ENCODE measurements around the gene PEX16. TPM values are rescaled to one million over a fixed set of nuclear protein-coding genes. Genes with fewer than 3 reads are reported as not detected.
"Not testable (repeated sequence)": the region's sequence is repeated elsewhere in the genome, so short reads cannot be mapped to it uniquely, and the experiment has no call there.

Gene PEX16
- total RNA-seq, 2 experiments from 2014 or later, result 32.1 to 35.3 TPM

DNA sequence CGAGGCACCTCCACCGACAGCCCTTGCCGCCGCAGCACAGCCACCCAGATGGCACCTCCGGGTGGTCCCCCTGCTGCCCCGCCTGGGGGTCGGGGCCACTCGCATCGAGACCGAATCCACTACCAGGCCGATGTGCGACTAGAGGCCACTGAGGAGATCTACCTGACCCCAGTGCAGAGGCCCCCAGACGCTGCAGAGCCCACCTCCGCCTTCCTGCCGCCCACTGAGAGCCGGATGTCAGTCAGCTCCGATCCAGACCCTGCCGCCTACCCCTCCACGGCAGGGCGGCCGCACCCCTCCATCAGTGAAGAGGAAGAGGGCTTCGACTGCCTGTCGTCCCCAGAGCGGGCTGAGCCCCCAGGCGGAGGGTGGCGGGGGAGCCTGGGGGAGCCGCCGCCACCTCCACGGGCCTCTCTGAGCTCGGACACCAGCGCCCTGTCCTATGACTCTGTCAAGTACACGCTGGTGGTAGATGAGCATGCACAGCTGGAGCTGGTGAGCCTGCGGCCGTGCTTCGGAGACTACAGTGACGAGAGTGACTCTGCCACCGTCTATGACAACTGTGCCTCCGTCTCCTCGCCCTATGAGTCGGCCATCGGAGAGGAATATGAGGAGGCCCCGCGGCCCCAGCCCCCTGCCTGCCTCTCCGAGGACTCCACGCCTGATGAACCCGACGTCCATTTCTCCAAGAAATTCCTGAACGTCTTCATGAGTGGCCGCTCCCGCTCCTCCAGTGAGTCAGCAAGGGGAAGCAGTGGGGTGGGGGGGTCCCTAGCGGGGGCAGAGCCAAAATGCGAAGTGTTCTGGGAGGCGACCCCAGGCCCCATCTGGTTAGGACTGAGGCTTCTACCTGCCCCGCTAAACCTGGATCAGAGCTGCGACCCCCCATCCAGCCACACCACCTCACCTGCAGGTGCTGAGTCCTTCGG lies 15.0 kb downstream of the PEX16 start:
- CTCF ChIA-PET, result no interaction called here
- POLR2A ChIA-PET, result no interaction called here

DNA sequence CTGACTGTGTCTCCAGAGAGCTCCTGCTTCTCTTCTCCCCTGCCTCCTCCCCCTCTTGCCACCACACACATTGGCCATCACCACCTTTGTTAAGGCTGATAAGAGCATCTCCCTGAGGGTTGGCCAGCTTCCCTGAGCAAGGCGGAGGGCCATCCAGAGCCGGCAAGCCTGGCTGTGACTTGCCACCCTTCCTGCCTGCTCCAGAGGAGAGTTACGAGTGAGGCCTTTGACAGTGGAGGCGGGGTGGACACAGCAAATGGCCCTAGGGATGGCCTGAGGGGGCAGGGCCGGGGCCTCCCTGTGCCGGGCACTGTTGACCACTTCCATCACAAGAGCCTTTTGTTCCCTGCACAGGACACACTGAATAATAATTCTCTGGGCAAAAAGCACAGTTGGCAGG lies 16.1 kb downstream of the PEX16 start:
- CTCF ChIA-PET, result no interaction called here
- POLR2A ChIA-PET, result no interaction called here

GRCh38 chr11:45900916-45901617 lies 16.6 kb downstream of the PEX16 start:
- ChIA-PET POLR2A (no interaction called here), CTCF (no interaction called here)

DNA sequence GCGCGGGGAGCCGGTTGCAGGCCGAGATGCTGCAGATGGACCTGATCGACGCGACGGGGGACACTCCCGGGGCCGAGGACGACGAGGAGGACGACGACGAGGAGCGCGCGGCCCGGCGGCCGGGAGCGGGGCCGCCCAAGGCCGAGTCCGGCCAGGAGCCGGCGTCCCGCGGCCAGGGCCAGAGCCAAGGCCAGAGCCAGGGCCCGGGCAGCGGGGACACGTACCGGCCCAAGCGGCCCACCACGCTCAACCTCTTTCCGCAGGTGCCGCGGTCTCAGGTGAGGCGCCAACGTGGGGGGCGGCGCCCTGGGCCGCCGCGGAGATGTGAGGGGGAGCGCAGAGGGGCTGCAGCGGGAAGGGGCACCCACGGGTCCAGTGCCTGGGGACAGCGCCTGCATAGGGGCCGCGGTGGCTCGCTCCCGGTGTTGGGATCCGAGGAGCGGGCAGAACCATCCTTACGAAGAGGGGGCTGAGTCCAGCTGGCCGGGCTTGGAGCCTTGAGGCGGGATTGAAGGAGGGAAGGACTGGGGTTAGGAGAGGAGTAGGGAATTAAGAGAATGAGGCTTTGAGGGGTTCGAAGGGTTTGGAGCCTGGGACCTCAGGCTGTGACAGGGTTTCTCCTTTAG lies 17.4 kb downstream of the PEX16 start:
- POLR2A ChIA-PET, CTCF ChIA-PET: not testable (repeated sequence)

DNA sequence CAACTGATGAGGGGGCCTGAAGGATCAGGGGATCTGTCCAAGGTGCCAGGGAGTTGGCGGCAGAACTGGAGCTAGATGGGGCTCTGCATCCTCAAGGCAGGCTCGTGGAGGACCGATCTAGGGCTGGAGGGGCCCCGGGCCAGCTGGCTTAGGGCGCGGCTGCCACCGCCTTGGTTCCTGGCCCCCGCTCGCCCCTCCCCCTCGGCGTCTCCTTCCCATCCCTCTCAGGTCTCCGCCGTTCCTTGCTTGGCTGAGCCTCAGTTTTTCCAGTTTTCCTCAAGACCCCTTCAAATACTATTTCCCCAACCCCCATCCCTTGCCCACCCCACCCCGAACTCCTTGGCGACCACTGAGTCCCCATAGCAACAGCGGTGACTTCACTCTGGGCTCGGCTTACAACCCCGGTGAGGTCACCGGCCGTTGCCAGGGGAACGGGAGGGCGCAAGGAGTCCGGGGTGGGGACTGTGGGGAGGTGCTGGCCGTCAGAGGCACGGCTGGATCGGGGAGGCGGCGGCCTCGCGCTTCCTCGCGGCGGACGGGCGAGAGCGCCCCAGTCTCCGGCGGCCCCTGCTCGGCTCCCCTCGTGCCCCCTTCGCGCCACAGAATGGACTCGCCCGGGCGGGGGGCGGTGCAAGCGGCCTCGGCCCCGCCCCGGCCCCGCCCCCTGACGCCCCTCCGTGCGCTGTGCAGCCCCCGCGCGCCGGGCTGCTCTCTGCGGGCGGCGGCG lies 18.1 kb downstream of the PEX16 start:
- ChIA-PET CTCF (interaction anchor here (1.2 kb wide), 1 partner anchor 66 kb away, joined by 3 read pairs; no protein-coding TSS in a partner anchor), POLR2A (interaction anchor here (1.0 kb wide), 1 partner anchor 53 kb away, joined by 3 read pairs; no protein-coding TSS in a partner anchor)

DNA sequence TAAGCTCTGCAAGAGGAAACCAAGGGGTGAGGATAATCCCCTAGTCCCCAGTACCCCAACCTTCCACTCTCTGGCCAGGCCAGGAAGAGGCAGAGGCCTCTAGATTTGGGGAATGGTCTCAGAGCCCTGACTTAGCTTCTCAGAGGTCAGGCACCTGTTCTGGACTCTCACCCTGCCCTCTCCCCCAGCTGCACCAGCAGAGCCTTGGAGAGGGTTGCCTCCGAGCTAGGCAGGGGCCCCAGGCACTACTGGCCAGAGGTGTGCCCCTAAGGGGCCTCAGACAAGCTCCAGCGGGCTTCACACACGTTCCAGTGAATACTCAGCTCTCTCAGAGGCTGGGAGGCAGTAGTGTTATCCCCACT lies 18.6 kb downstream of the PEX16 start:
- CTCF ChIA-PET, result interaction anchor here (1.2 kb wide), 1 partner anchor 67 kb away, joined by 3 read pairs; no protein-coding TSS in a partner anchor
- POLR2A ChIA-PET, result interaction anchor here (0.7 to 1.0 kb wide), 2 partner anchors 34 to 52 kb away, joined by 3 read pairs; no protein-coding TSS in a partner anchor

DNA sequence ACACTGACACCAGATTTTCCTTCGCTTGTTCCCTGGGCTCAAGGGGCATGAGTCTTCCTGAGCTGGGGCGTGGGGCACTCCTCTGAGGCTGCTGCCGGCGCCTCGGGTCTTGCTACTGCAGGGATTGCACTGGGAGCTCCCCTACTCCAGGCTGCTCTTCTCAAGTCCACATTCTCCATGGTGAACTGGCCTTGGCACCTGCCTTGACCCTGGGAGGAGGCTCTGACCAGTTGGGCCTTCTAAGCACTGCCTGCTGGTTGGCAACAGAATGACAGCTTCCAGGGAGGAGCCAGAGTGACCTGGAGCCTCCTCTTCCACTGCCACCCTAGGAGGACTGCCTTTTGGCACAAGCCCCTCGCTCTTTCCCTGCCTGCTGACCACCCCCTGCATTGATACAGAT lies 20.1 kb downstream of the PEX16 start:
- ChIA-PET POLR2A (no interaction called here), CTCF (no interaction called here)

DNA sequence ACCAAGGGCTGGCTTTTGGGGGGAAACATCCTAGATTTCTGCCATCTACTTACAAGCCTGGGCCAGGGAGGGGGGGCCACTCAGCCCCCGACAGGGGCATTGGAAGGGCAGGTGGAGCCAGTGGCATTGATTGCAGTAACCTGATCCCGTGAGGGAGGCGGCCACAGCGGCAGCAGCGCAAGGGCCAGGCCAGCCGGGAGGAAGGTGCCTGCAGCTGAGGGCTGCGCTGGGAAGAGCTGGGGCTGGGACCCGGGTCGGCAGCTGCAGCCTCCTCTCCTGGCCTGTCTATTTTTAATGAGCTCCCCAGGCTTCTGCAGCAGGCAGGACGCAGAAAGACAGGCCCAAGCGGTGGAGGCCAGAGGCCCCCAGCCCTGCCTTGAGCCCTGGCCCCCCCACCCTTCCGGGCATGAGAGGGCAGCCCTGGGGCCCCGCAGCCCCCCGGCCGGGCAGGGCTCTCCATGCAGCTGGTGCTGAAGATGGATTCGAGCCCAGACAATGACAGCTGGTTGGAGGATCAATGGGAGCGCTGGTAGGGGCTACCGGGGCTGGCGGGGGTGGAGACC lies 21.2 kb downstream of the PEX16 start:
- ChIA-PET CTCF (no interaction called here), POLR2A (no interaction called here)

- CTCF ChIA-PET, result no interaction called here
- POLR2A ChIA-PET, result no interaction called here
Observed at GRCh38 chr11:45895553-45896259, 22.0 kb downstream of the PEX16 start.

GRCh38 chr11:45894555-45895247 lies 23.0 kb downstream of the PEX16 start:
- POLR2A ChIA-PET, result no interaction called here
- CTCF ChIA-PET, result no interaction called here

- POLR2A ChIA-PET, result no interaction called here
- CTCF ChIA-PET, result interaction anchor here (1.2 kb wide), 1 partner anchor 21 kb away, joined by 3 read pairs; no protein-coding TSS in a partner anchor
Observed at GRCh38 chr11:45892856-45893255, 24.8 kb downstream of the PEX16 start.

DNA sequence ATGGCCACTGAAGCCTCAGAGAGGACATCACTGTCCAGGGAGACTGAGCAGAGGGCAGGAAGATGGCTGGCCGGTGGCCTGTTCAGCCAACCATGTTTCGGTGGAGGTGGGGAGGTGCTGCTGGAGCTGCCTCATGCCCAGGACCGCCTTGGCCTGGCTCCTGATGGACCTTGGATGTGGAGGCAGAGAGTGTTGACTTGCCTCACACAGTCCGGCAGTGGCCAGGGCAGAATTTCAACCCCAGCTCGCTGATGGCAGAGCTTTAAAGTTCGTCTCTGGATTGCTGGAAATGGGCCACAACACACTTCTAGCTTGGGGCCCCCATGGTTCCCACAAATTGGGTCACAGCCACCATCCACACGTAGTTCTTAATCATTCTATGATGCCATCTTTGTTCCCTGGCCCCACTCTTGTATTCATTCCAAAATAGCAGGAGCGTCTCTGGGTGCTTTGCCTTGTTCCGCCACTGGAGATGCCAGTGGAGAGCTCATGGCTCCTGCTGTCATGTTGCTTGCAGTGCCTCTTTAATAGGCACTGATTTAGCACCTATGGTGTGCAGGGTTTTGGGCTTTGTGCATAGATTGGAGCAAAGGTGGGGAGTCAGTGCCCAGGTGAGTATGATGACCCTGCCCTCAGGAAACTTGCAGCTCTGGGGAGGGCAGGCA lies 26.7 kb downstream of the PEX16 start:
- ChIA-PET CTCF (no interaction called here), POLR2A (no interaction called here)

DNA sequence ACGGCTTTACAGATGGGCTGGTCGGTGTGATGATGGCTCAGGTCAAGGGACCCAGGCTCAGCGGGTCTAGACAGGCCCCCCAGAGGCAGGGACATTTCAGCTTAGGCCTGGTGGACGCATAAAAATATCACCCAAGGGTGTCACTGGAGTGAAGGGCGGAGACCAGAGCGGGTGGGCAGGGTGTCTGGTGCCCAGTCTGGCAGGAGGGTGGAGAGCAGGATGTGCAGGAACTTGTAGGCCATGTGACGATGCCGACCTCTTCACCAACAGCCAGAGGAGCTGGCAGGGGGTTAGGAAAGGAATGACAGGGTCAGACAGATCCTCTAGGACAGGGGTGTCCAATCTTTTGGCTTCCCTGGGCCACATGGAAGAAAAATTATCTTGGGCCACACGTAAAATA lies 27.7 kb downstream of the PEX16 start:
- ChIA-PET POLR2A (no interaction called here), CTCF (no interaction called here)

GRCh38 chr11:45889555-45889954 lies 28.1 kb downstream of the PEX16 start:
- CTCF ChIA-PET, result no interaction called here
- POLR2A ChIA-PET, result no interaction called here

DNA sequence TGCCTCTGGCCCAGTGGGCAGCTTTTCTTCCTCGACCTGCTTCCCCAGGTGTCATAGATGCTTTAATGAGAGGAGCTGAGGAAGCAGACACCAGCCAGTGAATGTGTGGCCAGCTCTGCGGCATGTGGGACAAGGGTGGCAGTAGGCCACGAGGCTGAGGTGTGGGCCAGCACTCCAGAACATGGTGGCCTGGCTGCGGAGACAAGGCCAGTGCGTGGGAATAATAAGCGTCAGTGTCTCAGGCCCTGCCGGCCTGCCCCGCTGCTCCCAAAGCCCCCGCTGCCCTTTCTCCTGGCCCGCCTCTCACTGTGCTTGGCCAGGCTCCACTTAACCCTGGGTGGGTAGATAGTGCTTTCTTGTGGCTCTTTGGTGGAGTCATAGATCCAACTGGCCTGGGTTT lies 30.1 kb downstream of the PEX16 start:
- POLR2A ChIA-PET, result no interaction called here
- CTCF ChIA-PET, result no interaction called here

GRCh38 chr11:45886816-45887520 lies 30.7 kb downstream of the PEX16 start:
- POLR2A ChIA-PET, result no interaction called here
- CTCF ChIA-PET, result no interaction called here

- CTCF ChIA-PET, result no interaction called here
- POLR2A ChIA-PET, result no interaction called here
Observed at GRCh38 chr11:45885921-45886721, 31.6 kb downstream of the PEX16 start.
